ENCODE data around the gene TSPEAR. TPM values are rescaled to one million over a fixed set of nuclear protein-coding genes. Genes with fewer than 3 reads are reported as not detected.

The TSPEAR gene
- total and polyA plus RNA-seq, 9 of the 15 experiments (the other 6 are each of a cell fraction or from before 2014, with no cell fraction given) = not detected

- TF ChIP-seq ZNF655 (CRISPR knock-in tag; IDR thresholded peaks at IDR 0.05) = no peak
- TF ChIP-seq ARID2 (IDR thresholded peaks at IDR 0.05) = no peak
- TF ChIP-seq OTX1 (CRISPR knock-in tag; IDR thresholded peaks at IDR 0.05) = no peak
- TF ChIP-seq PKNOX1 (IDR thresholded peaks at IDR 0.05) = no peak
These were observed 97.2 kb downstream of the TSPEAR start (continued) for GRCh38 chr21:44614161-44614631.

GRCh38 chr21:44613386-44614155, 97.8 kb downstream of the TSPEAR start:
- H3K9me1 ChIP-seq (ENCODE audit: control insufficient read depth, insufficient read depth, low read length) = peaks cover 3% of the 10 kb centered on the region
- H2AFZ ChIP-seq (ENCODE audit: low read depth, low read length) = no peak overlapping the region
- peak overlapping the region in 1 of 2 experiments; percentile 35; a peak in 1 of 4 replicates for H3K9ac ChIP-seq (ENCODE audit: insufficient read depth in 1 of 2, low read depth in 2 of 2, low read length in 2 of 2)
- no TSS peak for BruUV-seq (replicated peaks)
- H3K36me3 ChIP-seq (ENCODE audit: control insufficient read depth, insufficient read depth, low read length) = no peaks in the 10 kb centered on the region
- CTCF ChIA-PET (ENCODE audit: low intra/inter-chr PET ratio) = no interaction called here
- peaks cover 14 to 44% of the 10 kb centered on the region in 2 experiments; a peak in 4 of 5 replicates for H3K27me3 ChIP-seq (ENCODE audit: control insufficient read depth in 2 of 2, insufficient read depth in 2 of 2, low read length in 2 of 2)
- no peak for DNase-seq (ENCODE audit: extremely low read depth in 1 of 4, low spot score in 3 of 4)
- intact Hi-C loops (cut with micrococcal nuclease) (no loop called here), in situ Hi-C loops (cut with MboI) (no loop called here)
- no peak overlapping the region for H3K4me3 ChIP-seq
- no peaks in the 10 kb centered on the region; the same call in 1 of the 2 replicates for H3K9me3 ChIP-seq (replicated peaks; ENCODE audit: control insufficient read depth, insufficient read depth, low read depth, low read length)
- H4K20me1 ChIP-seq (replicated peaks; ENCODE audit: control insufficient read depth, insufficient read depth, low read length) = no peaks in the 10 kb centered on the region
- H3K27ac ChIP-seq (ENCODE audit: extremely low read depth, low read depth, low read length) = no peak overlapping the region
- no peaks in the 10 kb centered on the region for H3K79me2 ChIP-seq (ENCODE audit: control insufficient read depth, insufficient read depth, low read length)
- no peak overlapping the region for H3K4me2 ChIP-seq (ENCODE audit: insufficient read depth, low read length)
- POLR2A ChIA-PET = no interaction called here
- peaks cover 0 to 10% of the 10 kb centered on the region in 2 experiments; a peak in 2 of 5 replicates for H3K4me1 ChIP-seq (replicated peaks in 1 of 2; ENCODE audit: control insufficient read depth in 2 of 2, insufficient read depth in 2 of 2, low read length in 2 of 2)
- FAIRE-seq = no peak
- TF ChIP-seq NRF1 (conservative IDR thresholded peaks at IDR 0.05 in 1 of 2, IDR thresholded peaks at IDR 0.05 in 1 of 2) = peak in 1 of 2 experiments; percentile 35; a peak in 2 of 4 replicates
- no peak for TF ChIP-seq ZNF764 (CRISPR knock-in tag; IDR thresholded peaks at IDR 0.05; ENCODE audit: low read depth)
- WGBS (ENCODE audit: insufficient coverage, low coverage, missing lambda C conversion rate) = 2% methylated on average over 26 of the region's 26 CpGs
- ATAC-seq = no peak
